ENCODE results near the gene NTM.
"Not testable (repeated sequence)": the region's sequence is repeated elsewhere in the genome, so short reads cannot be mapped to it uniquely, and the experiment has no call there.

NTM gene

DNA sequence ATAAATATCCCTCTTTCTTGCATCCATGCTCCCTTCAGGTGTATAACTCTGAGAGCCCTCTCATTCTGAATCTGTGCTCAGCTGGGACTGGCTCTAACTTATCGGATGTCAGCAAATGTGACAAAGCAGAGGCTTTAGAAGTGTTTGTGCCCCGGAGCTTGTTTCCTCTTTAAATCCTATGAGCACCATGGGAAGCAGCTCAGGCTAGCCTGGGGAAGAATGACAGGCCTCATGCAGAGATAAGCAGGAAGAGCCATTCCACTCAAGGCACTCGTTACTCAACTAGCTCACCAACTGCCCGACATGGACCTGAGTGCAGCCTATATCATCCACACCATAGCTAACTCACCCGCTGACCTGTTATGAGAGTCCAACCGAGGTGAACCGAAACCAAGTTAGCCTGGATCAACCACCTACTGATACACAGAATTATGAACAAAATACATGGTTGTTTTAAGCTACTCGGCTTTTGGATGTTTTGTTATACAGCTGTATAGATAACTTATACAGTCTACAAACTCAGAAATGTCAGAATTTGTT, 990.7 kb downstream of the NTM start:
- DNase-seq = no peak

DNA sequence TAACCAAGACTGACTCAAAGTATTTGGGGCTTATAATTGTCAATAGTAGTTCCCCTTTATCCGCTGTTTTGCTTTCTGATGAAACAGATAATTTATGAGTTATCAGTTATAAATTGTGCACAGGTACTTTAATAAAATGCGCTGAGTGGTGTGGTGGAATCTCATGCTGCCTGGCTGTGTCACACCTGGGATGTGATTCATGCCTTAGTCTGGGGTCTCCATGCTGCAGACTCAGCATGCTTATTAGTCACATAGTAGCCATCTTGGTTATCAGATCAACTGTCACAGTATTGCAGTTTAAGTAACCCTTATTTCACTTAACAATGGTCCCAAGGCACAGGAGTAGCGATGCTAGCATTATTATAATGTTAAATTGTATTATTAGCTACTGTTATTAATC, 995.2 kb downstream of the NTM start:
- no peak for DNase-seq

DNA sequence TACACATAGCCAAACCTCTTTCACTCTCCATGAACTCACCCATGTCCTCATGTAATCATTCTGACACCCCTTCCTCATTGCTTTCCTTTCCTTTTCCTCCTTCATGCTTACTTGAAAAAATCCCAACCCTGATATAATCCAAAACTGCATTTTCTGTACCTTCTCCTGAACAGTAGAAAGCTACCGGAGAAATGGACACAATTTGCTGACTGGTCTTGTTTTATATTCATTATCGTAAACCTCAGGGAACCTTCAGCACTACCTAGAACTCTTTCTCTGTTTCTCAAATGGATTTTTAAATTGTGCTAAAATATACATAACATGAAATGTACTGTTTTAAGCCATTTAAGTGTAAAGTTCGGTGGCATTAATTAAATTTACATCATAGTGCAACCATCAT, 996.9 kb downstream of the NTM start:
- no peak for DNase-seq

DNA sequence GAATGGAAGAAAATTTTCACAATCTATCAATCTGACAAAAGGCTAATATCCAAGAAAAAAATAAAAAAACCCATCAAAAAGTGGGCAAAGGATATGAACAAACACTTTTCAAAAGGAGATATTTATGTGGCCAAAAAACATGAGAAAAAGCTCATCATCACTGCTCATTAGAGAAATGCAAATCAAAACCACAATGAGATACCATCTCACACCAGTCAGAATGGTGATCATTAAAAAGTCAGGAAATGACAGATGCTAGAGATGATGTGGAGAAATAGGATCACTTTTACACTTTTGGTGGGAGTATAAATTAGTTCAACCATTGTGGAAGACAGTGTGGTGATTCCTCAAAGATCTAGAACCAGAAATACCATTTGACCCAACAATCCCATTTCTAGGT, 999.7 kb downstream of the NTM start:
- not testable (repeated sequence) for DNase-seq

DNA sequence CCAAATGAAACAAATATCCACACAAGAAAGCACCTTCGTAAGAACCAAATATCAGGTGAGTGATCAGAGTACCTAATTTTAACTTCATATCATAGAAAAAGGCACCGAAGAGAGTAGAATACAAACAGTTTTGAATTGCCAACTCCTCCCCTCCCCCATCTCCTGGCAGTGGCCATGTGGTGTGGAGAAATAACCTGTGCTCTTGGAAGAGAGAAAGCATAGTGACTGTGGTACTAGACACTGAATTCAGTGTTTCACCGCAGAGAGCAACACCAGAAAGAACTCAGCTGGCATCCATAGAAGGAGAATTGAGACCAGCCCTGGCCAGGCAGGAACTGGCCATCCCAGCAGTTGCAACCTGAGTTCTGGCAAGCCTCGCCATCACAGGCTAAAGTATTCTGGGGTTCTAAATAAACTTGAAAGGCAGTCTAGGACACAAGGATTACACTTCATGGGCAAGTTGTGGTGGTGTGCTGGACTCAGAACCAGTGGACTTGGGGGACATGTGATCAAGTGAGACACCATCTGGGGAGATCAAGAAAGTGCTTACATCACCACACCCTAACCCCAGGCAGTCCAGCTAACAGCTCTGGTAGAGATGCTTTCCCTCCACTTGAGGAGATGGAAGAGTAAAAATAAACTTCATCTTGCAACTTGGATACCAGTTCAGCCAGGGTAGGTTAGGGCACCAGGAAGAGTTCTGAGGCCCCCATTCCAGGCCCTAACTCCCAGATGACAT, 1003.2 kb downstream of the NTM start:
- no peak for DNase-seq

DNA sequence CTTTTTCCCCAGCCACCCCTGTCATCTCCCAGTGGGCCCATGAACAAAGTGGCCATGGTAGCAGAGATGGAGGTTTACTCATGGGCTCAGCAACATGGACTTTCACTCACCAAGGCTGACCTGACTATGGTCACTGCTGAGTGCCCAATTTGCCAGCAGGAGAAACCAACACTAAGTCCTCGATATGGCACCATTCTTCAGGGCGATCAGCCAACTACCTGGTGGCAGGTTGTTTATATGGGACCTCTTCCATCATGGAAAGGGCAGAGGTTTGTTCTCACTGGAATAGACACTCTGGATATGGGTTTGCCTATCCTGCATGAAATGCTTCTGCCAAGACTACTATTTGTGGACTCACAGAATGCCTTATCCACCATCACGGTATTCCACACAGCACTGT, 1009.1 kb downstream of the NTM start:
- no peak for DNase-seq

All from NCI-H446 (cell line).